DLD1 (cell line): Measurements from ENCODE around the gene DENND5B.
"Not testable (repeated sequence)": the region's sequence is repeated elsewhere in the genome, so short reads cannot be mapped to it uniquely, and the experiment has no call there.

ENCODE experiments used
- in situ Hi-C: cut with HindIII; loops from 2 replicates; pipeline ENCODE4 v1.10.0; 2017; ENCODE audit warnings: low sequenced_read_pairs

The DENND5B gene

DNA sequence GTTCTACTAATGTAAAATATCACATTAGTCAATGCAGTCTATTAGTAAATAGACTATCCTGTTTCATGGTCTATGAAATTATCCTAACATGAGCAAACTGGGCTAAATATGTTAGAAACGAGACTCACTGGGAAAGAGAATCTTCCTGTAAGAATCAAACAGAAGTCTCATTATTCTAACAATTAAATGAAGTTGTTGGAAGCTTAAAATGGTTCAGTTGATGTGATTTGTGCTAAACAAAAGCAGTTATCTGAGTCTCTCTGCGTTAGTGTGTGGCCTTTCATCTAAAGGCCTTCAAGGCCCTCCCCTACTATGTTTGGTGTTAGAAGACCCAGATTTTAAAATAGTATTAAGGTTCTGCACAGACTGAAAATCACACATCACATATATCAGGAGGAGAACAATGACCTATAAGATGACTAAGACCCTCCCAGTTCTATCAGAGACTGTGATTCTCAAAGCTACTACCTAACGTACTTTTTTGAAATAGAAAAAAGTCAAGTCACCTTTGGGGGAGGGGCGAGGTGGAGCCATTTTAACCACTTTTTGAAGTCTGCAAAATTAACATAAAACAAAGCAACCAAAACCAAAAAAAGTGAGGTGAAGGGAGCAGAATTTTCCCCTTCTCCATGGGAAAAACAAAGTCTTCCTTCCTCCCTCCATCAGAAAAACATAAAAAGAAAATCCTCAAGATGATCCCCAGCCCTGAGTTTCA lies 82.3 kb downstream of the DENND5B start:
- in situ Hi-C loops, result no loop called here

- in situ Hi-C loops, result no loop called here
Observed at GRCh38 chr12:31507966-31508365, 83.0 kb downstream of the DENND5B start.

GRCh38 chr12:31506515-31507306 lies 84.2 kb downstream of the DENND5B start:
- in situ Hi-C loops, result no loop called here

- in situ Hi-C loops, result no loop called here
Observed at GRCh38 chr12:31504625-31505222, 86.2 kb downstream of the DENND5B start.

DNA sequence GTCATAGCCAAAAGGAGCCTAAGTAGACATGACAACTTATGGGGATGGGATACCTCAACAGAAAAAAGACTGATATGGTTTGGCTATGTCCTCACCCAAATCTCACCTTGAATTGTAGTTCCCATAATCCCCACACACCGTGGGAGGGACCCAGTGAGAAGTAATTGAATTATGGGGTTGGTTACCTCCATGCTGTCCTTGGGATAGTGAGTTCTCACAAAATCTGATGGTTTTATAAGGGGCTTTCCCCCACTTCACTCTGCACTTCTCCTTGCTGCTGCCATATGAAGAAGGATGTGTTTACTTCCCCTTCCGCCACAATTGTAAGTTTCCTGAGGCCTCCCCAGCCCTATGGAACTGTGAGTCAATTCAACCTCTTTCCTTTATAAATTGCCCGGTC lies 89.9 kb downstream of the DENND5B start:
- in situ Hi-C loops, result not testable (repeated sequence)

GRCh38 chr12:31499567-31499966 lies 91.4 kb downstream of the DENND5B start:
- in situ Hi-C loops, result no loop called here

DNA sequence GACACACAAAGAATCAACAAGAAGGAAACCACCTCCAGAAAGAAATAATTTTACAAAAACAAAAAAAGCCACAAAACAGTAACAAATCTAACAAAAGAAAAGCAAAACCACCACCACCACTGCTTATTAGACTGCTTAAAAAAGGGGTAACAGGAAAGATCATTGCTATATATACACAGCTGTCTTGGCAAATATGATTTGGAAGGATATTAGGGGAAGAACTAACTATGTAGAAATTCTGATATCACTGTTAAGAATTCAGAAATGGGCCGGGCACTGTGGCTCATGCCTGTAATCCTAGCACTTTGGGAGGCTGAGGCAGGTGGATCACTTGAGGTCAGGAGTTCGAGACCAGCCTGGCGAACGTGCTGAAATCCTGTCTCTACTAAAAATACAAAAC lies 92.5 kb downstream of the DENND5B start:
- in situ Hi-C loops, result no loop called here

- in situ Hi-C loops, result no loop called here
Observed at GRCh38 chr12:31496257-31496656, 94.7 kb downstream of the DENND5B start.

- in situ Hi-C loops, result no loop called here
Observed at GRCh38 chr12:31494455-31494854, 96.5 kb downstream of the DENND5B start.

DNA sequence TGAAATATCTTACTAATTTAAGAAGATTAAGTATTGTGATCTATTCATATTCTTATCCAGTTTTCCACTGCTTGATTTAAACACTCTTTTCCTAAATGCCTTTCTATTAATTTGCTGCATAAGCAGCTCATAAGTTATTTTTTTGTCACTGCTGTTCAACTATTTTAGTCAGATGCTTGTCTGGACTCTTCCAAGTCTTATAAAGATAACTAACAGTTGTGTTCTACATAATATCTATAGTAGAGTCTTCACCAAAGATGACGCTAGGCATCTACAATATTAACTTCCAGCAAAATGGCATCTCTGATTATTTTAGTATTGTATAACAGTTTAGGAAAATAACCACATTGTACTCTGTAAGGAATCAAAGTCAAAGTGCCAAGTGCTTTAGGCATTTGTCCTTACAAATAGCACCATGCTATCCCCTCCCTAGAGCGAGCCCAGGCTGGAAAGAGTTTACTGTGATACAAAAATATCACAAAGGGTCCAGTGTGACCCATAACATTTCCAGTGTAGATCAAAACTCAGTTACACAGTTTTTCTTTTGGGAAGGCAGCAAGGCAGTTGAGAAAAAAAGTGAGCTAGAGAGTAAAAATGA lies 98.2 kb downstream of the DENND5B start:
- in situ Hi-C loops, result no loop called here

DNA sequence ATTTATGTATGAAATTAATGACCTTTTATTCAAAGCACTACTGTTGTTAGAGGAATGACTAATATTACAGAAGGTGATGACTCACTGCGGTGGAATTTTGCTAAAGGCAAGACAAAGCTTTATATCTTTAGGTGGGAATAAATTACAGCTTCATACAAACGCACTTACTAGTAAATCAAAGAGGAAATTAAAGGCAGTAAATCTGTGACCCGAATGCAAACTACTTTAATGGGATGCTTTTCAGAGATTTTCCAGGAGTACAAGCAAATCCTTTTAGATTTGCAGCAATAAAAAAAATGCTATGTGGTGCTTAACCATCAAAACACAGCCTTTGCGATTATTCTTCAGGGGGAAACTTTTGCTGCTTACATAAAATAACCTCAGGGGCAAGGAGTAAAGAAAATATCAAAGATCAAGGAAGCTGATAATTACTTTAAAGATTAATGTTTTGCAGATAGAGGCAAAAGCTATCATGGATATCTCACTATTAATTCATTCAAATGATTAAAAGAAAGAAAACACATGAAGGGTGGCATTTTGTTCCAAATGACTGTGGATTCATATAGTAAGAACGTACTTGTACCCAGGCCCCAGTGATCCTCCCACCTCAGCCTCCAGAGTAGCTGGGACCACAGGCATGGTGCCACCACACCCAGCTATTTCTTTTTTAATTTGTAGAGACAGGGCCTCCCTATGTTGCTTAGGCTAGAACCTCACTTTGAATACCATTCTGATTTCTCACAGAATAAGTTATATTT lies 98.9 kb downstream of the DENND5B start:
- in situ Hi-C loops, result no loop called here

- in situ Hi-C loops, result no loop called here
Observed at GRCh38 chr12:31491241-31491794, 99.6 kb downstream of the DENND5B start.

DNA sequence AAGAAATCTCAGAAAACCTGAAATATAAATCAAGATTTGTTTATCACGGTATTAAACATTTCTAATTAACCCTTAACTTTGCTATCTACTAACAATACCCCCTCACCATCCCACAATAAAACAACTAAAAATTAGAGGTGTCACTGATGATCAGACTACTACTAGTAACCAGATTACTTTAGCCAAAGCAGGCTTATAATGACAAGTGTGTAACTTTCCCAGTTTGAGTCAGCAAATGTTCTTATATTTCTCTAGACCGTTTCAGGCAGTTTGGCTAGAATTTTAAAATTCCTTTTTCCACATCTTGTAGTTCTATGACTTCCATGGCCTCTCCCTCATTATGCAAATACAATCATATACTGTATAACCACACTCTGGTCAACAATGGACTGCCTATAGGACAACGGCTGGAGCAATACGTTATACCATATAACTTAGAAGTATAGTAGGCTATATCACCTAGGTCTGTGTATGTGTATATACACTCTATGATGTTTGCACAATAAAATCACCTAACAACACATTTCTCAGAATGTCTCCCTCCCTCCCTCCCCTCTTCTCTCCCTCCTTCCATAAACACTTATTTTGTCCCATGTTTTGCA lies 102.1 kb downstream of the DENND5B start:
- in situ Hi-C loops, result no loop called here

DNA sequence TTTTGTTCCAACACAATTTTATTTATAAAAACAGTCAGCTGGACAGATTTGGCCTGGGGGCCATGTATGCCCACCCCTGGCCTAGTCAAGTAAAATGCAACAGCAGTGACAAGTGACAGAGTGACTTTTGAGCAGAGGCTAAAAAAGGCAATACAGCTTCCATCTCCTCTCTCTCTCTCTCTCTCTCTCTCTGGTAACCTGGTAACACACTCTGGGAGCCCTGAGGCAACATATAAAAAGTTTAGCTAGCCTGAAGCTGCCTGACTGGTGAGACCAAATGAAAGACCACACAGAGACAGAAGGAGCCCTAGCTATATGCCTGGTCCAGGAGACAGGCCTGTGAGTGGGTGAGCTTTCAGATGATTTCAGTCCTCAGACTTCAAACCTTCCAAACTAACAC lies 105.4 kb downstream of the DENND5B start:
- in situ Hi-C loops, result no loop called here

- in situ Hi-C loops, result no loop called here
Observed at GRCh38 chr12:31482816-31483215, 108.1 kb downstream of the DENND5B start.

DNA sequence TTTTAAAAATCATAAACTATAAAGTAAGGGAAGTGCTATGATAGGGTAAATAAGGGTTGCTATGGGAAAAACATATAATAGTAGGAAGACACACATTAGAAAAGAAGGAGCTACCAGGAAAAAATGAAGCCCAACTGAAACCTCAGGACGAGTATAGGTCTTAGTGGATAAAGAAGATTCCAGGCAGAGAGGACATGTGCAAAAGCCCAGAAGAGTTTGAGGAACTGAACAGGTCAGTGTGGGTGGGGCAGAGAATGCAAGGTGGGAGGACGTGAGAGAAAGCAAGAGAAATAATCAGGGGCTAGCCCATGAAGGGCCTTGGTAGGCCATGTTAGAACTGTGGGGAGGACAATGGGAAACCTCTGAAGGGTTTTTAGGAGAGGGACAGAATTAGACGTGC lies 109.5 kb downstream of the DENND5B start:
- in situ Hi-C loops, result no loop called here

DNA sequence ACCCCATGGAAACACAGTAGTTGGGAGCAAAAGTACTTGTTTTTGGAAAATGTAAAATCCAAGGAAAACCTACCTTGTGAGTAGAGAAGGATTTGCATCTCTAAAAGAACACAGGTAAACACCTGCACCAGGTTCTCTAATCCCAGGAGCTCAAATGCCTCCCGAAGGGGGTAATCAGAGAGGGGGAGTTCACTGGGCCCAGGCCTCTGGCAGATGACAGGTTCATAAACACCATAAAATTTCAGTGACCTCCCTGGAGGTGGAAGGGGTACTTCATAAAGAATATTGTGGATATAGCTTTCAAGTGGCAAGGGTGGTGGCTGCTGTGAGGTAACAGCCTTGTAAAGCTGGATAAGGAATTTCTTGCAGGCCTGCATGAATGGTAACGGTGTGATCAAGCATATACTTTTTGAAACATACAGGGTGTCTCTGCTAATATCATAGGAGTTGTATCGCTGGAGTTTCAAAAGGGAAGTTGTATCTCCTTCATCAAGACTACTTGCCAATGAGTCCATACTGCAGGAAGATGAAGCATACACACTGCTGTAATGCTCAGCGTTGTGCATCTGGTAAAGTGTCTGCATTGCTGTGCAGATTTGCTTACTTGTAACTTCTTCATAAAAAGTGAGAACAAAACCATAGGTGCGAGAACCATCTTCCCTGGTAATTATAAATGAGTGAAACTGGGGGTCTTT lies 111.3 kb downstream of the DENND5B start:
- in situ Hi-C loops, result no loop called here

DNA sequence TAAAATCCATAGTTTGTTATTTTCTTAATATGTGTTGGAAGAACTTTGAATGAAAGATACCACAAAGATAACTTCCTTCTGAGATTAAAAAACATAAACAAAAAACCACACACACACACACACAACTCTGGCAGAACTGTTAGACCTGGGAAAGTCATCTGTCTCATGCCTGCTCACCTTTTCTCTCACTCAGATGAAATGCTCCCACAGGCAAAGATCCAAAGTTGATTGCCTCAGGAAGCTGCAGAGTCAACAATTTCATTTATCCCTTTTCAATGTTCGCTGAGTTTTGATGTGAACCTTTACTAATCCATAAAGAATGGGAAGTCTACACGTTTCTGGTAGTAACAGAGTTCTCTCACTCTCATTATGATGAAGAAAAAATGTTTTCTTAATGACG lies 112.0 kb downstream of the DENND5B start:
- in situ Hi-C loops, result no loop called here

GRCh38 chr12:31478425-31478824 lies 112.5 kb downstream of the DENND5B start:
- in situ Hi-C loops, result no loop called here

GRCh38 chr12:31477687-31478086 lies 113.2 kb downstream of the DENND5B start:
- in situ Hi-C loops, result no loop called here
